HEK293T (cell line): ENCODE measurements around the gene GLRA3.

ENCODE experiments used
- BHLHE40 ChIP-seq: fragments of 450-650 bp; IDR thresholded peaks from 2 replicates; pipeline ENCODE4 v1.6.1; 2016; ENCODE audit warnings: mild to moderate bottlenecking, moderate library complexity, borderline replicate concordance
- ELF4 ChIP-seq: fragments of 450-650 bp; IDR thresholded peaks from 2 replicates; pipeline ENCODE4 v1.6.1; 2017; ENCODE audit warnings: antibody characterized with exemption
- NFRKB ChIP-seq: fragments of 450-650 bp; IDR thresholded peaks from 2 replicates; pipeline ENCODE4 v1.6.1; 2016; ENCODE audit warnings: mild to moderate bottlenecking, moderate library complexity
- SUZ12 ChIP-seq: fragments of 450-650 bp; IDR thresholded peaks from 2 replicates; pipeline ENCODE4 v1.6.1; 2016; ENCODE audit warnings: mild to moderate bottlenecking

GRCh38 chr4:174646326-174646725 is 182.7 kb downstream of the GLRA3 start:
- TF ChIP-seq ELF4 (no peak), NFRKB (no peak), SUZ12 (no peak), BHLHE40 (no peak)
